Ovary (tissue), 9 donors: ENCODE data around the gene ZDHHC17. TPM values are rescaled to one million over a fixed set of nuclear protein-coding genes. Genes with fewer than 3 reads are reported as not detected.

Experiments used
- DNase-seq, 5 donors: peaks; one replicate each; pipeline ENCODE4 v3.0.0-alpha.2; 2019 to 2020
- H3K27ac ChIP-seq, 2 donors: fragments of 200-600 bp; one replicate each; pipeline versions ENCODE4 v1.5.1 to v1.8.0; 2019 to 2022
- H3K27me3 ChIP-seq: fragments of 200-600 bp; one replicate; pipeline ENCODE4 v1.8.0; 2022
- H3K36me3 ChIP-seq: fragments of 200-600 bp; sonication (generic); one replicate; pipeline ENCODE4 v1.5.1; 2019
- H3K4me1 ChIP-seq: one replicate; pipeline ENCODE4 v1.8.1; 2013; ENCODE audit warnings: mild to moderate bottlenecking, moderate library complexity; ENCODE audit not compliant: insufficient read depth
- H3K4me3 ChIP-seq: fragments of 200-600 bp; sonication (generic); one replicate; pipeline ENCODE4 v1.5.1; 2017
- H3K9me3 ChIP-seq, 2 donors: fragments of 200-600 bp in 1 of 2; sonication (generic) in 1 of 2; one replicate each; pipeline versions ENCODE4 v1.5.1 to v1.8.1; 2013 to 2019; ENCODE audit warnings: mild to moderate bottlenecking in 1 of 2, moderate library complexity in 1 of 2
- CTCF ChIP-seq, 3 donors: fragments of 450-650 bp in 2 of 3; fragments of 200-600 bp in 1 of 3; IDR thresholded peaks; one replicate each; pipeline versions ENCODE4 v1.5.1 to v1.8.0; 2016 to 2022; ENCODE audit warnings: antibody characterized with exemption in 3 of 3, mild to moderate bottlenecking in 1 of 3
- EP300 ChIP-seq: sonication (generic); formaldehyde crosslinking; IDR thresholded peaks from one replicate; pipeline ENCODE4 v1.6.1; 2017; ENCODE audit warnings: antibody characterized with exemption
- POLR2A ChIP-seq: fragments of 450-650 bp; IDR thresholded peaks from one replicate; pipeline ENCODE4 v1.6.1; 2017; ENCODE audit warnings: antibody characterized with exemption, mild to moderate bottlenecking, moderate library complexity
- WGBS, 3 donors: extraction: QIAGEN DNeasy Blood & Tissue Kit in 1 of 3; methylation state at CpG; one replicate each; pipeline versions ENCODE4 v1.1.5 to v1.1.7; 2013 to 2017; 5-methylcytosine and 5-hydroxymethylcytosine counted together
- intact Hi-C, 4 donors: fragments of 100-400 bp; cut with DNase I; formaldehyde crosslinking; loops; one replicate each; pipeline versions ENCODE4 v1.11.0 to v1.15.1; 2022 to 2023
- polyA plus RNA-seq, 2 donors: library from polyadenylated mRNA; stranded (reverse); fragments of 200-250 nt in 1 of 2; fragments of 350-450 nt in 1 of 2; fragmentation: Illumina TruSeq in 1 of 2; extraction: RNeasy Lipid Tissue Mini Kit (QIAGEN cat#74804) in 1 of 2; gene quantifications; one replicate each; pipeline ENCODE4 v1.2.3, GENCODE V29; 2013 to 2014
- total RNA-seq, 7 donors: library from RNA; depleted of rRNA in 2 of 7; stranded (reverse); fragments of >200 nt in 2 of 7; fragmentation: NEBNext Ultra II Directional in 3 of 7; extraction: Animal tissue kit (Norgen Biotek cat#: 25700) in 3 of 7; gene quantifications; one replicate each; pipeline versions ENCODE4 v1.1.0 to v1.2.4, GENCODE V29; 2016 to 2023
- donor health status: DM: no; HTN: no; CAD: no; lungs with moderate emphysema.
- donor health status: DM: no; HTN: no; CAD: no.
- donor health status: Bipolar disorder and iron deficiency.
- donor health status: DM: yes; HTN: yes; CAD: no.
- donor health status: DM: no; HTN: no; CAD: no.
- donor health status: DM: yes; HTN: yes; CAD: no.

ZDHHC17 gene
- total and polyA plus RNA-seq, 9 donors = 19.3 to 76.7 (median 37.6) TPM

- 88 to 98% (median 95%) methylated on average over 4 of the region's 4 CpGs for WGBS, 3 donors
- Histone ChIP-seq H3K4me1 (no peaks in the 10 kb centered on the region), H3K4me3 (no peak overlapping the region), H3K36me3 (no peaks in the 10 kb centered on the region), H3K27ac (no peak overlapping the region), H3K27me3 (no peaks in the 10 kb centered on the region), H3K9me3 (no peaks in the 10 kb centered on the region)
- intact Hi-C loops = no loop called here
- no peak for TF ChIP-seq EP300
- no peak for TF ChIP-seq POLR2A
- no peak for TF ChIP-seq CTCF (IDR thresholded peaks at IDR 0.05)
- no peak for DNase-seq
Observed at GRCh38 chr12:76813972-76814371, 50.1 kb downstream of the ZDHHC17 start.

GRCh38 chr12:76820888-76821482, 57.1 kb downstream of the ZDHHC17 start:
- WGBS, 3 donors = 32 to 49% (median 33%) methylated on average over 2 of the region's 2 CpGs
- Histone ChIP-seq H3K4me3 (no peak overlapping the region), H3K36me3 (no peaks in the 10 kb centered on the region), H3K27me3 (no peaks in the 10 kb centered on the region), H3K4me1 (no peaks in the 10 kb centered on the region), H3K9me3 (no peaks in the 10 kb centered on the region), H3K27ac (no peak overlapping the region)
- intact Hi-C loops = no loop called here
- DNase-seq = peak in 1 of 5 donors; percentile 20
- no peak for TF ChIP-seq POLR2A
- TF ChIP-seq CTCF (IDR thresholded peaks at IDR 0.05) = no peak
- TF ChIP-seq EP300 = no peak

- Histone ChIP-seq H3K4me3 (no peak overlapping the region), H3K4me1 (no peaks in the 10 kb centered on the region), H3K36me3 (no peaks in the 10 kb centered on the region), H3K9me3 (no peaks in the 10 kb centered on the region), H3K27me3 (no peaks in the 10 kb centered on the region), H3K27ac (no peak overlapping the region)
- intact Hi-C loops = no loop called here
- TF ChIP-seq POLR2A (no peak), CTCF (IDR thresholded peaks at IDR 0.05) (no peak), EP300 (no peak)
- DNase-seq = no peak
Observed at GRCh38 chr12:76830436-76830835, 66.5 kb downstream of the ZDHHC17 start.

- no peaks in the 10 kb centered on the region for H3K4me1 ChIP-seq
- H3K36me3 ChIP-seq = no peaks in the 10 kb centered on the region
- H3K27ac ChIP-seq = no peak overlapping the region
- DNase-seq = no peak
- 60 to 77% (median 61%) methylated on average over 3 of the region's 3 CpGs for WGBS, 3 donors
- intact Hi-C loops = no loop called here
- H3K4me3 ChIP-seq = no peak overlapping the region
- H3K9me3 ChIP-seq = no peaks in the 10 kb centered on the region
- TF ChIP-seq POLR2A (no peak), CTCF (IDR thresholded peaks at IDR 0.05) (no peak), EP300 (no peak)
- no peaks in the 10 kb centered on the region for H3K27me3 ChIP-seq
Observed at GRCh38 chr12:76836633-76837032, 72.7 kb downstream of the ZDHHC17 start.
